Mucosa of stomach (tissue), 1 donor: ENCODE results near the gene LRBA.

ENCODE experiments used
- H3K27me3 ChIP-seq: one replicate; pipeline ENCODE4 v1.7.0; 2013; ENCODE audit warnings: mild to moderate bottlenecking, low read length; ENCODE audit not compliant: control insufficient read depth, insufficient read depth
- H3K36me3 ChIP-seq: one replicate; pipeline ENCODE4 v1.7.0; 2013; ENCODE audit warnings: low read length; ENCODE audit not compliant: control insufficient read depth, insufficient read depth
- H3K4me1 ChIP-seq: one replicate; pipeline ENCODE4 v1.7.0; 2013; ENCODE audit warnings: mild to moderate bottlenecking, low read length; ENCODE audit not compliant: control insufficient read depth, insufficient read depth
- H3K4me3 ChIP-seq: one replicate; pipeline ENCODE4 v1.7.0; 2013; ENCODE audit warnings: low read length
- H3K9ac ChIP-seq: one replicate; pipeline ENCODE4 v1.7.0; 2013; ENCODE audit warnings: mild to moderate bottlenecking, low read length, moderate library complexity
- H3K9me3 ChIP-seq: one replicate; pipeline ENCODE4 v1.7.0; 2013; ENCODE audit warnings: mild to moderate bottlenecking, low read length, moderate library complexity; ENCODE audit not compliant: control insufficient read depth
- donor health status: Pancreatic carcinoma.

Gene LRBA

DNA sequence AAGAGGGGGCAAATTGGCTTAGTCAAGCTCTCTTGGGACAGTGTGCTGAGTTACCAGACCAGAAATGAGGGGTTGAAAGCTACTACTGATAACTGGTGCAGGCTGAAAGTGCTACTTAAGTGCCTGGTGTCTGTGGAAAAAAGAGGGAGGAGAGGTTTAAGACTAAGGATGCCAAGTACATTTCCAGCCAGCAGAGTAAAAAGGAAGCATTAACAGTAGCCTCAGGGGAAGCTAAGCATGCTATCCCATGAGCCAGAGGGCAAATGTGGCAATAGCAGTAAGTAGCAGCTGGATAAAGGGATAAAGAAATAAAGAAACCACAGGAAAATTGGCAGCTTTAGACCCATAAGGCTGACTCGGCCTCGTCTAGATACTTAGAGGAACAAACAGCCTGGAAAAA lies 629.5 kb downstream of the LRBA start:
- Histone ChIP-seq H3K4me1 (no peaks in the 10 kb centered on the region), H3K4me3 (no peak overlapping the region), H3K27me3 (no peaks in the 10 kb centered on the region), H3K36me3 (no peaks in the 10 kb centered on the region), H3K9me3 (no peaks in the 10 kb centered on the region), H3K9ac (no peak overlapping the region)

DNA sequence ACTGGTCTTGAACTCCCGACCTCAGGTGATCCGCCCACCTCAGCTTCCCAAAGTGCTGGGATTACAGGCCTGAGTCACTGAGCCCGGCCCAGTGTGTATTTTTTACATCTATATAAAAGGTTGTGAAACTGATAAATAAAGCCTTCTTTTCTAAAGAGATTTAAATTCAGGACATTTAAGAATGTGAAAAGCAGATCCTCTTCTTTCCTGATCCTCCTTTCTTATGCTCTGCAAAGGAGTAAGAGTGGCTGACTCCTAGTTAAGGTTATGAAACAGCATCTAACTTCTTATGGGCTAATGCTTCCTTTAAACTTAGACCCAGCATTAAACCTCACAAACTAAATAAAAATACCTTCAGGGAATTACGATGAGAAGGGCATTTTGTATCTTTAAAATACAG lies 630.8 kb downstream of the LRBA start:
- Histone ChIP-seq H3K4me3 (no peak overlapping the region), H3K36me3 (no peaks in the 10 kb centered on the region)

DNA sequence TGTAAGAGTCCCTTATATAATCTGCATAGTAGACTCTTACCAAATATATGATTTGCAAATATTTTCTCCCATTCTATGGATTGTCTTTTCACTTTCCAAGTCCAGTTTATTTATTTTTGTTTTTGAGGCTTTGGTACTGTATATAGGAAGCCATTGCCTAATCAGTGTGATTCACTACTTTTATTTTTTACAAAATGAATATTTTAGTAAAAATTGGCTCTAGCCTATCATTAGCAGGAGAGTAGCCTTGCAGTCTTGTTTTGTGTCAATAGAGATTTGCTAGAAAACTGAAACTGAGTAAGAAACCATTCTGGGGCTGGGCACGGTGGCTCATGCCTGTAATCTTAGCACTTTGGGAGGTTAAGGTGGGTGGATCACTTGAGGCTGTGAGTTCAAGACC lies 633.1 kb downstream of the LRBA start:
- Histone ChIP-seq H3K9me3 (no peaks in the 10 kb centered on the region), H3K9ac (no peak overlapping the region), H3K4me3 (no peak overlapping the region), H3K36me3 (no peaks in the 10 kb centered on the region), H3K27me3 (no peaks in the 10 kb centered on the region), H3K4me1 (no peaks in the 10 kb centered on the region)

More for the DNA sequence above, 630.8 kb downstream of the LRBA start:
- Histone ChIP-seq H3K9ac (no peak overlapping the region), H3K9me3 (no peaks in the 10 kb centered on the region), H3K27me3 (no peaks in the 10 kb centered on the region), H3K4me1 (no peaks in the 10 kb centered on the region)

- no peak overlapping the region for H3K9ac ChIP-seq
Measured at GRCh38 chr4:150381609-150382008, 633.5 kb downstream of the LRBA start.

GRCh38 chr4:150381036-150381435 lies 634.0 kb downstream of the LRBA start:
- no peaks in the 10 kb centered on the region for H3K4me1 ChIP-seq
- no peaks in the 10 kb centered on the region for H3K27me3 ChIP-seq
- no peak overlapping the region for H3K9ac ChIP-seq
- H3K9me3 ChIP-seq: no peaks in the 10 kb centered on the region
- no peak overlapping the region for H3K4me3 ChIP-seq
- no peaks in the 10 kb centered on the region for H3K36me3 ChIP-seq

More at GRCh38 chr4:150381609-150382008, 633.5 kb downstream of the LRBA start:
- no peaks in the 10 kb centered on the region for H3K27me3 ChIP-seq
- H3K9me3 ChIP-seq: no peaks in the 10 kb centered on the region
- H3K4me1 ChIP-seq: no peaks in the 10 kb centered on the region
- no peak overlapping the region for H3K4me3 ChIP-seq
- H3K36me3 ChIP-seq: no peaks in the 10 kb centered on the region

DNA sequence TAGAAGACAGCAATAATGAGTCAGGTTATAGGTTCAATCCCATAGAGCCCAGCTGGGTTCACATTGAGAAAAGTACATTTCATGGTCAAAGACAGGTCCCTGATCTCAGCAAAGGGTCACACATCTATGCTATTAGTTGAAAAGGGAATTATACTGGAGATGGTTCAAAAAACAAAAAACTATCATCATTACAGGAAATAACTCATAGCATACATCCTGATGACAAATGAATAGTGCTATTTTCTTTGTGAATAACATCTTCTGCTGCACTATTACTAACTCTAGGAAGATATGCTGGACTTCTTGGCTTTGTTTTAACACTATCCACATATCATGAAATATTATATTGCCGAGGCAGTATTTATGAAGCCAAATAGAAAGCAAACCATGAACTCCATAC lies 635.6 kb downstream of the LRBA start:
- Histone ChIP-seq H3K27me3 (no peaks in the 10 kb centered on the region), H3K4me3 (no peak overlapping the region), H3K9ac (no peak overlapping the region), H3K36me3 (no peaks in the 10 kb centered on the region), H3K4me1 (no peaks in the 10 kb centered on the region), H3K9me3 (no peaks in the 10 kb centered on the region)

- H3K36me3 ChIP-seq: no peaks in the 10 kb centered on the region
- no peaks in the 10 kb centered on the region for H3K4me1 ChIP-seq
- no peak overlapping the region for H3K9ac ChIP-seq
- no peaks in the 10 kb centered on the region for H3K9me3 ChIP-seq
- no peak overlapping the region for H3K4me3 ChIP-seq
- H3K27me3 ChIP-seq: no peaks in the 10 kb centered on the region
Measured at GRCh38 chr4:150375025-150375424, 640.1 kb downstream of the LRBA start.

GRCh38 chr4:150371869-150372268 lies 643.2 kb downstream of the LRBA start:
- no peaks in the 10 kb centered on the region for H3K27me3 ChIP-seq
- H3K4me1 ChIP-seq: no peaks in the 10 kb centered on the region
- no peaks in the 10 kb centered on the region for H3K36me3 ChIP-seq
- no peak overlapping the region for H3K9ac ChIP-seq
- no peaks in the 10 kb centered on the region for H3K9me3 ChIP-seq
- no peak overlapping the region for H3K4me3 ChIP-seq

DNA sequence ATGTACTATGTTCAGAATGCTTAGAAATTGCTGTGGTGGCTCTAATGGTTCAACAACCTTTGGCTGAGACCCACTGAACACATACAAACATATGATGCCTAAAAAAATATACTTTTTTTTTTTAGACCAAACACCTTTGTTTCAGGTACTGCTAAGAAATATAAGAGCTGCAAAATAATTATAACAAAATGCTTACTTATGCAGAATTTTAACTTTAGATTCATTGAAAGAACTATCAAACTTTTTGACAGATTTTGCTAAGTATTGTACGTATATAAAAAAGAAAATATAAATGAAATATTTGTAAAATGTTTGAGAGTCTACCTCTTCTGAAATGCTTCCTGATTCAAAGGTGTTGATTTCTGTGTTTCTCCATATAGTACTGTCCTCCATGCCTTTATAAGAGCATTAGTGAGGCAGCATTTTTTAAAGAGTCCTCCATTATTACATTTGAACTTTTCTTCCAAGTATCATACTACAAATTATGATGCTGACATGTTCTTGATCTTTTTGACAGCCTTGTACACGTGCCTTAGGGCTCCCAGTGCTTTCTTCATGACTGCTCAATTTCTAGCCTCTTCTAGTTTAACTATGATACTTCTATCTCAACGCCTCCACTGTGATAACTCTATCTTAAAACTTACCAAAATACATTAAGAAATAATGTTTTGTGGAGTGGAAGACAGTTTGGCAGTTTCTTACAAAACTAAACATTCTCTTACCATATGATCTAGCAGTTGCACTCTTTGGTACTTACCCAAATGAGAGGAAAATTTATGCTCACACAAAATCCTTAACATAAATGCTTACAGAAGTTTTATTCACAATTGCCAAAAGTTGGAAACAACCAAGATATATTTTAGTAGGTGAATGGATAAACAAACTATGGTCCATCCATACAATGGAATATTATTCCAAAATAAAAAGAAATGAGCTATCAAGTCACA lies 645.4 kb downstream of the LRBA start:
- Histone ChIP-seq H3K27me3 (no peaks in the 10 kb centered on the region), H3K9ac (no peak overlapping the region), H3K9me3 (no peaks in the 10 kb centered on the region), H3K4me1 (no peaks in the 10 kb centered on the region), H3K4me3 (no peak overlapping the region), H3K36me3 (no peaks in the 10 kb centered on the region)

- H3K27me3 ChIP-seq: no peaks in the 10 kb centered on the region
- no peak overlapping the region for H3K4me3 ChIP-seq
- no peaks in the 10 kb centered on the region for H3K9me3 ChIP-seq
- no peaks in the 10 kb centered on the region for H3K4me1 ChIP-seq
- H3K36me3 ChIP-seq: no peaks in the 10 kb centered on the region
- H3K9ac ChIP-seq: no peak overlapping the region
Measured at GRCh38 chr4:150368667-150369066, 646.4 kb downstream of the LRBA start.

GRCh38 chr4:150367326-150367725 lies 647.8 kb downstream of the LRBA start:
- no peaks in the 10 kb centered on the region for H3K27me3 ChIP-seq
- H3K9me3 ChIP-seq: no peaks in the 10 kb centered on the region
- no peaks in the 10 kb centered on the region for H3K4me1 ChIP-seq
- H3K9ac ChIP-seq: no peak overlapping the region
- no peak overlapping the region for H3K4me3 ChIP-seq
- no peaks in the 10 kb centered on the region for H3K36me3 ChIP-seq

DNA sequence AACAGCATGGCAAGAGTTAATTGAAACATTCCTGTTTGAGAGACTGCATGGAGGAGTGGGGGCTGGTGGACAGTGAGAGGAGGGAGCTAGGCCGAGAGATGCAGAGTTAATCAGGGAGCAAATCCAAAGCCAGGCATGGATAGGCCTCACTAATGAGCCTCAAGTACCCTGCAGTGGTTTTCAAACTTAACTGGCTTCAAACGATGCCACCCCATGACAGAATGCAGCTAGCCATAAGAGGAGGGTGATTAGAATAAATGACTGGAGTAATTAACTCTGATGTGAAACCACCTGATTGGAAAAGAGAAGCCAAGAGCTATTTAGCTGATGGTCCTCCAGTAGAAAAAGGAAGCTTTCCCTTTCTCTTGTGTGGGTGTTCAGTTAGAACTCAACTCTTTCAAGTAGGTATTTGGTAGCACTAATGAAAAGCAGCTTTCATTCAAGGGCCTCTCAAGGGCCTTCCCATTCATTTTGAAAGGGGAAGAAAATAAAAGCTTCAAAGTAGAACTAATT lies 648.5 kb downstream of the LRBA start:
- Histone ChIP-seq H3K27me3 (no peaks in the 10 kb centered on the region), H3K36me3 (no peaks in the 10 kb centered on the region), H3K4me3 (no peak overlapping the region), H3K9me3 (no peaks in the 10 kb centered on the region), H3K4me1 (no peaks in the 10 kb centered on the region), H3K9ac (no peak overlapping the region)
